Measurements from ENCODE around the gene CANX.

GRCh38 chr5:179738742-179739141 lies 40.0 kb downstream of the CANX start:
- no peak for TF ChIP-seq CTCF (IDR thresholded peaks at IDR 0.05 in 2 of 3, conservative IDR thresholded peaks at IDR 0.05 in 1 of 3; ENCODE audit: borderline replicate concordance in 1 of 3, insufficient read depth in 1 of 3, low read depth in 2 of 3, low read length in 2 of 3)
- no peak for TF ChIP-seq REST (IDR thresholded peaks at IDR 0.05; ENCODE audit: low read depth)
- no peak for TF ChIP-seq POLR2A (IDR thresholded peaks at IDR 0.05; ENCODE audit: borderline replicate concordance, extremely low read depth, insufficient read depth, insufficient read length)
- no peak for TF ChIP-seq POLR2AphosphoS5 (IDR thresholded peaks at IDR 0.05; ENCODE audit: low read depth, low read length)
- no peak for TF ChIP-seq EZH2 (IDR thresholded peaks at IDR 0.05)
- TF ChIP-seq YY1 (IDR thresholded peaks at IDR 0.05; ENCODE audit: extremely low read depth, insufficient replicate concordance, low read depth, low read length) = no peak
- no peak for TF ChIP-seq TCF7L2 (IDR thresholded peaks at IDR 0.05; ENCODE audit: borderline replicate concordance, extremely low read depth, insufficient read depth, insufficient read length)

Data from HCT116 (cell line).